GM19239 (cell line): ENCODE data around the gene DR1.
"Not testable (repeated sequence)": the region's sequence is repeated elsewhere in the genome, so short reads cannot be mapped to it uniquely, and the experiment has no call there.

ENCODE experiments used
- DNase-seq: peaks from one replicate; pipeline ENCODE4 v3.0.0; 2011; ENCODE audit warnings: low spot score; ENCODE audit not compliant: insufficient read length
- FAIRE-seq: peaks from 2 replicates; lab custom pipeline; 2011; peaks lifted over from hg19 to GRCh38; lab: Jason Lieb, UNC

Gene DR1

DNA sequence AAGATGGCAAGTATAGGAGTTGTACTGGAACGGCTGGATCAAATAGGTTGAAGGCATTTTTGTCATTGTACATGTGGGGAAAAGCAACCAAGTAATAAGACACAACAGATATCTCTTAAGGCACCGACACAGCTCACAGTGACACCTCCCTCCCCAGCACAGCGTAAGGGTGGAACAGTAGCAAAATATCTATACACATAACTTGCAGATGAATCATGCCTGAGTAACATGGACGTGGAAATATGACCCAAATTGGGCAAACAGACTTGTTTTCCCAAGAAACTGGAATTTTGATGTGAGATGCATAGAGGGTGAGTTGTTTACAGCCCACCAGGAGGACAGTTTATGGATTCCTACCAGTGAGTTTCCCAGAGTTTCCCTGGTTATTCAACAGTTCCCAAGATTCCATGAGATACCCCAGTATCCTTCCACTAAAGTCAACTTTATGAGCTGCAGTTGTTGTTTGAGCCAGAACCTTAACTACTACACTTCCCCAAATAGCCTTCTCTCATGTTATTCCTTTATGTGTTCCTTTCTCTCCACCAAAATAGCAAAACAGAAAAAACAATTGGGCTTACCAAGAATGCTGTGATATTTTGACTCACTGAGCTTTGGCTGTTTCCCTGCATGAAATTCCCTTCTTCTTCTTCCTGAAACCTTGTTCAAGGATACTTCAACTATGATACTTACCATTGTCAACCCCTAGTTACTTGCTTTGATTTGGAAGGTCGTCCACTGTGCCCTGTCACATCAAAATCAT, 7.1 kb upstream of the DR1 start:
- DNase-seq = no peak
- no peak for FAIRE-seq

- FAIRE-seq (no peak), DNase-seq (no peak)
Observed at GRCh38 chr1:93339171-93339697, 6.5 kb upstream of the DR1 start.

DNA sequence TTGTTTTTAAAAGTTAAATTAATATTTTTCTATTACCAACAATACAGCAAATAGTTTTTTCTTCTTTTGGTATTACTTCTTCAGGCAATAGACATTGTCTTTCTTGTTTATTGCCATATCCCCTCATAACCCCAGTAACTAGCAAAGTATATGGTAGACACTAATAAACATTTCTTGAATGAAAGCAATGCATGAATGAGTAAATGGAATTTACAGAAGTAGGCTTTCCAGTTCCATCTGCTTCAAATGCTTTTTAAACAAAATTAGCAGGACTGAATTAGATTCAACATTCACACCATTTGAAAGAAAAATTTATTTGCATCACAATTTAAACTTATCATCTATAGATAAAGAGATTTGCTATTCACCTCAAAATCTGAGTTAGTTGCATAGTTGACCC, 5.6 kb upstream of the DR1 start:
- FAIRE-seq = no peak

DNA sequence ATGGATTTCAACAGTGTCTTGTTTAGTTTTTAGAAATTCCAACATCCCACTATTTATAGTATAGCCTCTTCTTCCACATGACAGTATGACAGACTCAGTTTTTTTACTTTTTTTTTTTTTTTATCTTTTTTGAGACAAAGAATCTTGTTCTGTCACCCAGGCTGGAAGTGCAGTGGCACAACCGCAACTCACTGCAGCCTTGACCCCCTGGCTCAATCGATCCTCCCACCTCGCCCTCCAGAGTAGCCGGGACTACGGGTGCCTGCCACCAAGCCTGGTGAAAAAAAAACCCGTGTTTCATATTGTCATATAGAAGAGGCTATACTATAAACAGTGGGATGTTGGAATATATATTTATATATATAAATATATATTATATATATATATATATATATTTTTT, 1.2 kb upstream of the DR1 start:
- no peak for FAIRE-seq
- no peak for DNase-seq

More for the DNA sequence above, 5.6 kb upstream of the DR1 start:
- DNase-seq = no peak

- DNase-seq = no peak
- peak; percentile 40 for FAIRE-seq
Observed at GRCh38 chr1:93344886-93345632, 648 bp upstream of the DR1 start.

- DNase-seq (no peak), FAIRE-seq (peak; percentile 81)
Observed at GRCh38 chr1:93346421-93346993, 800 bp downstream of the DR1 start.

DNA sequence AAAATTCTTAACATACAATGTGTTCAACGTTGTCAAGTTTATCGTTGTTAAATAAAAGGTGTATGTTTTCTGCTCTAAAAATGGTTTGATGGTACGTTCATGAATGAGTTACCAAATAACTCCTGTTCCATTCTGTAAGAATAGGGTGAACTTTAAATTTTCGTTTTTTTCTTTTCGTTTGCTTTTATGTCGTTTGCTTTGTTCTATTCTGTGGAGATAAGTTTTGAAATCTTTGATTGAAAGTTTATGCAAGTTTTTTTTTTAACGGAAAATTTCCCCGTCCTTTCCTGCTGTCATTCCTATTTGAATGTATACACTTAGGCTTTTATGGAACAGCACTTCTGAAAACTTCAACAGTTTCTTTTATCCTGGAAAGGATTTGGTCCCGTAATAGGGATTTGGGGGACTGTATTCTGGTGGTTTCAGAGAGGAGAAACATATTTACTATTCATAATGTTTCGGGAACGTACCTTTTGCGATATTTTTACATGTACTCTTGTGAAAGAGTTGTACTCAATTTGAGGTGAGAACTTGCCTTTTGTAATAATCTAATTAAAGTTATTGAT, 1.7 kb downstream of the DR1 start:
- FAIRE-seq (peak; percentile 8), DNase-seq (no peak)

DNA sequence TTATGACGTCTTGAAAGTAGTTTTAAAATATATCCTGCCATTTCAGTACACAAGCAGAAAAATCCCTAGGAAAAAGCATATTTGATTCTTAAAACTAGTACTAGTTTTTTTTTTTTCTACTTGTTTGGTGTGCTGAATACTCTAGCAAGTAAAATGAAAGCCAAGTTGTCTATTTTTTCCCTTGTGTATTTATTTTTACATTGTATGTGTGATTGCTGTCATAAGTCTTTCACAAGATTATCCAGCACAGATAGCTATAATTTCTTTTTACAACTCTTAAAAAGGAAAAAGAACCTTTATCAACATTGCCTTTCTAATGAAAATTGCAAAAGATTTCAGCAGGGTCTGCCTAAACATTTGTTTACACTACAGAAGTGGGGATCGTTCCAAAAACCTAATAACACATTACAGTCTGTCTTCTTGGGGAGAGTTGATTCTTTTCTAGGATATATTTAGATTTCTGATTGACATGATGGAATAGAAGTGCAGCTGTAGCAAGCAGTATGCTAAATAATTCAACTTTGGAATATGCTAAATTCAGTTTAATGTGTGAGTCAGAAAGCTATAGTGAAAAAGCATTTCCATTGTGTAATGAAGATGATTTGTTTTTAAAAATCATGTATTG, 2.5 kb downstream of the DR1 start:
- DNase-seq = no peak
- no peak for FAIRE-seq

- no peak for DNase-seq
- peak; percentile 81 for FAIRE-seq
Observed at GRCh38 chr1:93349231-93350135, 3.8 kb downstream of the DR1 start.

GRCh38 chr1:93350322-93350721, 4.6 kb downstream of the DR1 start:
- DNase-seq (no peak), FAIRE-seq (no peak)

DNA sequence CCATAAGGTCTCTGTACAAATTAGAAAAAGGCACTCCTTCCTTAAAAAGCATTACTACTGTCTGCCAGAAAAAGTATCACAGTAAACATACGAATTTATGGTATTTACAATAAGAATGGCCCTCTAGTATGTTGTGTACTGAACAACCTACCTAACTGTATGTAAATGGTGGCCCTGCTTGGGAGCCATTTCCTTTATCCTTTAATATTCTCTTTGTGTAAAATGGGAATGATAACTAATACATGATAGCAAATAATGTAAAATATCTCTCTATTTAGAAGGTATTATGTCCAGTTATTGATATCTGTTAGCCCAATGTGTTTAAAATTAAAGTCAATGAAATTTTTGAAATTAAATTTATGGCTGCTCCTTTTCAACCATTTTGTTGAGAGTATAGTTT, 5.2 kb downstream of the DR1 start:
- DNase-seq (no peak), FAIRE-seq (no peak)

GRCh38 chr1:93351346-93351745, 5.6 kb downstream of the DR1 start:
- not testable (repeated sequence) for DNase-seq, FAIRE-seq

- DNase-seq (no peak), FAIRE-seq (no peak)
Observed at GRCh38 chr1:93352376-93352775, 6.7 kb downstream of the DR1 start.

GRCh38 chr1:93353286-93353685, 7.6 kb downstream of the DR1 start:
- DNase-seq (no peak), FAIRE-seq (no peak)

DNA sequence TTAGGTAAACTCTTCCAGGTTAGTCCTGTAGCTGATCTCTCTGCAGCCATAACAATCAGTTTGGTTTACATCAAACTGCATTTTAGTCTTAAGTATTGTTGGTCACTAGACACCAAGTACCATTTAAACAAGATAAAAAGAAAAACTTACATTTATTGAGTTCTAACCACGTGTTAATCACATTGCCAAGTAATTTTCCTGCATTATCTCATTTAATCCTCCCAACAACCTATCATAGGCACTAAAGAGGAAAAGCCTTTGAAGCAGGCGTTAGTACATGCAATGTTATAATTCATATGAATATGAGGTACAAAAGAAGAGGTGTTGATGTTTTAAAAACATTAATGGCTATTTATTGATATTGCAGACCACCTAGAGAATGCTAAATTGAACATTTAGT, 9.0 kb downstream of the DR1 start:
- FAIRE-seq = no peak

DNA sequence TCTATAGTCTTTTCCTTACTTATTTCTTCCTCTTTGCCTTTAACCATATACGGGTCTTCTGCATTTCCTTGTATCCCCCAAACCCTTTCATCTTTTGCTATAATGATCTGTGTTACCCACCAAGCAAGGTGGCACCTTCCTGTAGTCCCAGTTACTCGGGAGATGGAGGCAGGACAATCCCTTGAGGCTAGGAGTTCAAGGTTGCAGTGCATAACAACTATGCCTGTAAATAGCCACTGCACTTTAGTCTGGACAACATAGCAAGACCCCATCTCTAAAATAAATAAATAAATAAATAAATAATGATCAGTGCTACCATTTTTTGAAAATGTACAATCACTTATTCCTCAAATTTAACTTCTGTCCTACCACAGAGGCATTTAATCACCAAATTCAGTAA, 11.5 kb downstream of the DR1 start:
- no peak for FAIRE-seq
- DNase-seq = no peak

More for the DNA sequence above, 9.0 kb downstream of the DR1 start:
- DNase-seq = no peak

DNA sequence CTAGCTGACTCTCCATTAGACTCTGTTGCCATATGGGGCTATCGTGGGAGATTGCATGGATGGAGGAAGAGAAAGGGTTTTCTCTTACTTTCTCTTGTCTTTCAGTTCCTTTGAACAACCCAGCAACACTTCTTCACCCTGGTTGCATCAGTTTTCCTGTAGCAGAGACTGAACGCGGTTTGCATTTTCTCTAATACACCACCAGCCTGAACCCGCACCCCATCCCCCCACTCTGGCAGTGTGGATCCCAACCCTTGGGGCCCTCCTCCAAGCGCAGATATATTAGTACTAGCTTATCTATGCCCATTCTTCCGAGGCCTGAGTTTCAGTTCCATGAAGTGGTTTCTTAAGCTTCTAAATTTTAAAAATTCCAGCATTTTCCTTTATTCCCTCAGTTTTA, 12.6 kb downstream of the DR1 start:
- FAIRE-seq = no peak
- DNase-seq = no peak

DNA sequence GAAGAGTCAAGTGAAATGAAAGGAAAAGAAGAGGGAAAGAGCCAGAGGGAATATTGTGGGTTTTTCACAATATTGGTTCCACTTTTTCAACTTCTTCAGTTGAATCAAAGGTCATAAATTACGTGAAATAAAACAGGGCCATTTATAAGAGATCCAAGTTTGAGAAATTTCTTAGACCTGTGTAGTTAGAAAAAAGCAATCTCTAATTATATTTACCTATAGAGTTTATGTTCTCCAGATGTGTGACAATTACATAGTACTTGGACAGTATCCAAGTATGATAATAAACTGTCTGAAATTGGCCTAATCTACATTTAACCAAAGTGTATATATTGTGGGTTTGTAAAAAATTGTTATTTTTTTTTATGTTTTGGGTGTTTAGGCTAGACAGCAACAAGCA, 14.4 kb downstream of the DR1 start:
- FAIRE-seq (no peak), DNase-seq (no peak)

- no peak for DNase-seq
- no peak for FAIRE-seq
Observed at GRCh38 chr1:93362237-93362636, 16.5 kb downstream of the DR1 start.
